Prostate gland (tissue), 2 donors: ENCODE measurements around the gene ACOT12.
"Not testable (repeated sequence)": the region's sequence is repeated elsewhere in the genome, so short reads cannot be mapped to it uniquely, and the experiment has no call there.

Experiments
- POLR2A ChIP-seq: fragments of 450-650 bp; IDR thresholded peaks from one replicate; pipeline ENCODE4 v1.6.1; 2016; ENCODE audit warnings: antibody characterized with exemption, mild to moderate bottlenecking
- POLR2AphosphoS5 ChIP-seq: sonication (generic); formaldehyde crosslinking; IDR thresholded peaks from one replicate; pipeline ENCODE4 v1.6.1; 2017; ENCODE audit warnings: antibody characterized with exemption
- TF ChIP-seq, protein P1 (sequence below), 4 experiments: fragments of 200-600 bp in 2 of 4; fragments of 450-650 bp in 2 of 4; sonication (generic) in 2 of 4; IDR thresholded peaks; 1 replicate in 3 of 4; 2 replicates in 1 of 4; pipeline ENCODE4 v1.5.1; 2016 to 2019; ENCODE audit warnings: antibody characterized with exemption in 4 of 4, mild to moderate bottlenecking in 2 of 4, moderate library complexity in 2 of 4

DNA sequence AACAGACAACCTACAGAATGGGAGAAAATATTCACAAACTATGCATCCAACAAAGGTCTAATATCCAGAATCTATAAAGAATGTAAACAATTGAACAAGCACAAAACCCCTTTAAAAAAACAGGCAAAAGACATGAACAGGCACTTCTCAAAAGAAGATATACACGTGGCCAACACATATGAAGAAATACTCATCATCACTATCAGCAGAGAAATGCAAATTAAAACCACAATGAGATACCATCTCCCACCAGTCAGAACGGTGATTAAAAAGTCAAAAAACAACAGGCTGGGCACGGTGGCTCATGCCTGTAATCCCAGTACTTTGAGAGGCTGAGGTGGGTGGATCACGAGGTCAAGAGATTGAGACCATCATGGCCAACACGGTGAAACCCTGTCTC is 99.9 kb downstream of the ACOT12 start:
- TF ChIP-seq, protein P1, sequence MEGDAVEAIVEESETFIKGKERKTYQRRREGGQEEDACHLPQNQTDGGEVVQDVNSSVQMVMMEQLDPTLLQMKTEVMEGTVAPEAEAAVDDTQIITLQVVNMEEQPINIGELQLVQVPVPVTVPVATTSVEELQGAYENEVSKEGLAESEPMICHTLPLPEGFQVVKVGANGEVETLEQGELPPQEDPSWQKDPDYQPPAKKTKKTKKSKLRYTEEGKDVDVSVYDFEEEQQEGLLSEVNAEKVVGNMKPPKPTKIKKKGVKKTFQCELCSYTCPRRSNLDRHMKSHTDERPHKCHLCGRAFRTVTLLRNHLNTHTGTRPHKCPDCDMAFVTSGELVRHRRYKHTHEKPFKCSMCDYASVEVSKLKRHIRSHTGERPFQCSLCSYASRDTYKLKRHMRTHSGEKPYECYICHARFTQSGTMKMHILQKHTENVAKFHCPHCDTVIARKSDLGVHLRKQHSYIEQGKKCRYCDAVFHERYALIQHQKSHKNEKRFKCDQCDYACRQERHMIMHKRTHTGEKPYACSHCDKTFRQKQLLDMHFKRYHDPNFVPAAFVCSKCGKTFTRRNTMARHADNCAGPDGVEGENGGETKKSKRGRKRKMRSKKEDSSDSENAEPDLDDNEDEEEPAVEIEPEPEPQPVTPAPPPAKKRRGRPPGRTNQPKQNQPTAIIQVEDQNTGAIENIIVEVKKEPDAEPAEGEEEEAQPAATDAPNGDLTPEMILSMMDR (IDR thresholded peaks at IDR 0.05) = not testable (repeated sequence)
- not testable (repeated sequence) for TF ChIP-seq POLR2AphosphoS5, POLR2A
